Astrocyte (in vitro differentiated cells and primary cell): Measurements from ENCODE around the gene ARHGAP12. TPM values are rescaled to one million over a fixed set of nuclear protein-coding genes. Genes with fewer than 3 reads are reported as not detected.

ENCODE experiments used
- DNase-seq: peaks from one replicate; pipeline ENCODE4 v3.0.0-alpha.2; 2010; ENCODE audit warnings: low read depth
- FAIRE-seq: peaks from 2 replicates; lab custom pipeline; 2011; peaks lifted over from hg19 to GRCh38; lab: Jason Lieb, UNC
- H2AFZ ChIP-seq: 2 replicates; pipeline ENCODE4 v1.6.0; 2012; ENCODE audit warnings: low read depth, low read length, inconsistent platforms
- H3K27ac ChIP-seq: 2 replicates; pipeline ENCODE4 v1.5.1; 2011; ENCODE audit warnings: low read depth, low read length, inconsistent platforms
- H3K27me3 ChIP-seq: 2 replicates; pipeline ENCODE4 v1.6.0; 2011; ENCODE audit warnings: low read length, inconsistent platforms; ENCODE audit not compliant: insufficient read depth
- H3K36me3 ChIP-seq: 2 replicates; pipeline ENCODE4 v1.5.1; 2011; ENCODE audit warnings: low read length, inconsistent platforms; ENCODE audit not compliant: insufficient read depth
- H3K4me1 ChIP-seq: 2 replicates; pipeline ENCODE4 v1.5.1; 2011; ENCODE audit warnings: low read length, inconsistent platforms; ENCODE audit not compliant: insufficient read depth
- H3K4me2 ChIP-seq: 2 replicates; pipeline ENCODE4 v1.6.0; 2012; ENCODE audit warnings: low read length, inconsistent platforms
- H3K4me3 ChIP-seq: 2 replicates; pipeline ENCODE4 v1.5.1; 2011; ENCODE audit warnings: low read depth, mild to moderate bottlenecking, low read length, inconsistent platforms; ENCODE audit not compliant: insufficient read depth
- H3K79me2 ChIP-seq: 2 replicates; pipeline ENCODE4 v1.6.0; 2012; ENCODE audit warnings: mild to moderate bottlenecking, low read length, inconsistent platforms; ENCODE audit not compliant: insufficient read depth
- H3K9ac ChIP-seq: 2 replicates; pipeline ENCODE4 v1.6.0; 2012; ENCODE audit warnings: mild to moderate bottlenecking, low read length, inconsistent platforms
- H3K9me3 ChIP-seq: 2 replicates; pipeline ENCODE4 v1.5.1; 2012; ENCODE audit warnings: low read depth, mild to moderate bottlenecking, low read length, inconsistent platforms; ENCODE audit not compliant: insufficient read depth
- H4K20me1 ChIP-seq: 2 replicates; pipeline ENCODE4 v1.6.0; 2012; ENCODE audit warnings: low read length, inconsistent platforms; ENCODE audit not compliant: insufficient read depth
- H3K27ac Mint-ChIP-seq: one replicate; pipeline ENCODE4 v1.8.0; 2021; ENCODE audit warnings: mild to moderate bottlenecking, mixed read lengths; ENCODE audit not compliant: unreplicated experiment
- H3K27me3 Mint-ChIP-seq: one replicate; pipeline ENCODE4 v1.8.0; 2021; ENCODE audit warnings: low read depth, mixed read lengths; ENCODE audit not compliant: unreplicated experiment
- H3K36me3 Mint-ChIP-seq: one replicate; pipeline ENCODE4 v1.8.0; 2021; ENCODE audit warnings: low read depth, mixed read lengths; ENCODE audit not compliant: unreplicated experiment
- H3K4me1 Mint-ChIP-seq: one replicate; pipeline ENCODE4 v1.8.0; 2021; ENCODE audit warnings: low read depth, mixed read lengths; ENCODE audit not compliant: unreplicated experiment
- H3K4me3 Mint-ChIP-seq: one replicate; pipeline ENCODE4 v1.8.0; 2021; ENCODE audit warnings: mild to moderate bottlenecking, moderate library complexity, mixed read lengths; ENCODE audit not compliant: unreplicated experiment
- H3K9me3 Mint-ChIP-seq: one replicate; pipeline ENCODE4 v1.8.0; 2021; ENCODE audit warnings: mild to moderate bottlenecking, mixed read lengths; ENCODE audit not compliant: unreplicated experiment
- EZH2 ChIP-seq: IDR thresholded peaks from 2 replicates; pipeline ENCODE4 v1.6.1; 2012; ENCODE audit warnings: mild to moderate bottlenecking, low read length, inconsistent platforms; ENCODE audit not compliant: insufficient read depth
- total RNA-seq: library from RNA; stranded (reverse); gene quantifications from 2 replicates; pipeline ENCODE4 v1.2.1, GENCODE V29; 2021
- TF ChIP-seq, protein P1 (sequence below): IDR thresholded peaks from 2 replicates; pipeline ENCODE4 v1.5.1; 2011; ENCODE audit warnings: low read depth, mild to moderate bottlenecking, inconsistent platforms, low read length, moderate library complexity; ENCODE audit not compliant: insufficient read depth

The ARHGAP12 gene
- total RNA-seq, 1 donor from 2014 or later: 24.9 TPM

DNA sequence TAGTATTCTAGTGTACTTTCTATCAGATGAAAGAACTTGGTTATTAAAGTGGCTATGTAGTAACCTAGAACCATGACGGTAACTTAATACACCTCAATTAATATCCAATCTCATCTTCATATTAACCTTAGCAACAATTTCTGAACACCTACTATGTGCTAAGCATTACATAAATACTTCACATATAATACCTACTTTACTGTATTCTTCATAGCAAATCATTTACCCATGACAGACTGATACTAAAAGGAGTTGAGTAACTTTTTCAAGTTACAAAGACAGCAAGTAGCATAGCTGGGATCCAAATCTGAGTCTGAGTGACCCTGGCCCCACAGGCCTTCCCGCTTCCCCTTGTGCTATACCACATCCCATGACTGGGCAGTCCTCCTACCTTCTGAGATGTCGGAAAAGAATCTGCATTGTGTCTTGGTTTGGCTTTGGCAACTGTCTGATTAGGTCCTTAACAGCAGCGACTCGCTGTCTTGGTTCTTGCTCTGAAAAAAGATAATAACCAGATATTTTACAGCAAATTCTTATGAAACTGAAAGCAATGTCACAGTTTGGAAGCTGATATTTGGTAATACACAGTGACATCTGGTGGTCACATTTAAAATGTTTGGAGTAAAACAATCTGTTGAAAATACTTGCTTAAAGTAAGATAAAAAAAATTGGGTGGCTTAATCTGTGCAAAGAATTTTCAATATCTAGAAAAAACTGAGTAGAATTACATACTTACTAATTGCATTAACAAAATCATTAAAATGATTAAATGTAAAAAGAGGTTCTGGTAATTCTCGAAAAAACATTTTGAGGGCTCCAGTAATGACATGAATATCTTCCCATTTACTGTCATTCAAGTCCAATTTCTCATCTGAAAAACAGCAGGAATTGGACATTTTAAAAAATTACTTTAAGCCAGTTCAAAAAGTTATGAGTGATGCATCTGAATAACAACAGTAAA lies 120.1 kb downstream of the ARHGAP12 start:
- peak overlapping the region; percentile 41 for H3K27ac ChIP-seq
- DNase-seq: peak; percentile 59
- Mint-ChIP-seq H3K9me3 (no peaks in the 10 kb centered on the region), H3K4me1 (peaks cover 10% of the 10 kb centered on the region), H3K36me3 (peaks cover 4% of the 10 kb centered on the region), H3K27ac (peak overlapping the region; percentile 92), H3K27me3 (no peaks in the 10 kb centered on the region), H3K4me3 (peak overlapping the region; percentile 30)
- peak overlapping the region; percentile 63 for H3K9ac ChIP-seq
- no peaks in the 10 kb centered on the region for H3K79me2 ChIP-seq
- H3K36me3 ChIP-seq: peaks cover 6% of the 10 kb centered on the region
- H2AFZ ChIP-seq: peak overlapping the region; percentile 53
- no peaks in the 10 kb centered on the region for H3K27me3 ChIP-seq
- peak; percentile 91 for FAIRE-seq
- peak overlapping the region; percentile 25 for H3K4me3 ChIP-seq
- no peaks in the 10 kb centered on the region for H4K20me1 ChIP-seq
- H3K4me1 ChIP-seq: no peaks in the 10 kb centered on the region
- no peaks in the 10 kb centered on the region for H3K9me3 ChIP-seq
- peak overlapping the region; percentile 73 for H3K4me2 ChIP-seq
- no peak for TF ChIP-seq EZH2
- TF ChIP-seq, protein P1, sequence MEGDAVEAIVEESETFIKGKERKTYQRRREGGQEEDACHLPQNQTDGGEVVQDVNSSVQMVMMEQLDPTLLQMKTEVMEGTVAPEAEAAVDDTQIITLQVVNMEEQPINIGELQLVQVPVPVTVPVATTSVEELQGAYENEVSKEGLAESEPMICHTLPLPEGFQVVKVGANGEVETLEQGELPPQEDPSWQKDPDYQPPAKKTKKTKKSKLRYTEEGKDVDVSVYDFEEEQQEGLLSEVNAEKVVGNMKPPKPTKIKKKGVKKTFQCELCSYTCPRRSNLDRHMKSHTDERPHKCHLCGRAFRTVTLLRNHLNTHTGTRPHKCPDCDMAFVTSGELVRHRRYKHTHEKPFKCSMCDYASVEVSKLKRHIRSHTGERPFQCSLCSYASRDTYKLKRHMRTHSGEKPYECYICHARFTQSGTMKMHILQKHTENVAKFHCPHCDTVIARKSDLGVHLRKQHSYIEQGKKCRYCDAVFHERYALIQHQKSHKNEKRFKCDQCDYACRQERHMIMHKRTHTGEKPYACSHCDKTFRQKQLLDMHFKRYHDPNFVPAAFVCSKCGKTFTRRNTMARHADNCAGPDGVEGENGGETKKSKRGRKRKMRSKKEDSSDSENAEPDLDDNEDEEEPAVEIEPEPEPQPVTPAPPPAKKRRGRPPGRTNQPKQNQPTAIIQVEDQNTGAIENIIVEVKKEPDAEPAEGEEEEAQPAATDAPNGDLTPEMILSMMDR: peak; percentile 49

DNA sequence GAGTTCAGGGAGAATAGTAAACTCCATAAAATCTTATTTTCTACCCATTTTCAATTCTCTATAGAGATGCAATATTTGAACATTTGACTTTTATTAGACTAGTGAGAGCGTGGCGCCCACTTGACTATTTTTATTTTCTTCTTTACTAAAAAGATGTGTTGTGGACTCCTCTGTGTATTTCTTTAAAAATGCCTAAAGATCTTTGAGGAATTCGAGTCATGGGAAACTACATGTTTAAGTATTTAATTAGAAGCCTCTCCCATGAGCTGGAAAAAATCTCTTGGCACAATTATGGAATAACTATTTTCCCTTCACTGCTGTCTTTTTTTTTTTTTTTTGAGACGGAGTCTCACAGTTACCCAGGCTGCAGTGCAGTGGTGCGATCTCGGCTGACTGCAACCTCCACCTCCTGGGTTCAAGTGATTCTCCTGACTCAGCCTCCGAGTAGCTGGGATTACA lies 124.2 kb downstream of the ARHGAP12 start:
- no peak for TF ChIP-seq EZH2
- TF ChIP-seq, protein P1: no peak
- Histone ChIP-seq H4K20me1 (no peaks in the 10 kb centered on the region), H3K27ac (no peak overlapping the region), H3K4me3 (no peak overlapping the region), H3K27me3 (no peaks in the 10 kb centered on the region), H3K9ac (no peak overlapping the region), H3K9me3 (no peaks in the 10 kb centered on the region), H3K36me3 (peaks cover 2% of the 10 kb centered on the region), H2AFZ (no peak overlapping the region), H3K4me2 (no peak overlapping the region), H3K79me2 (no peaks in the 10 kb centered on the region), H3K4me1 (no peaks in the 10 kb centered on the region)
- no peaks in the 10 kb centered on the region for H3K9me3 Mint-ChIP-seq
- no peak overlapping the region for H3K27ac Mint-ChIP-seq
- peaks cover 4% of the 10 kb centered on the region for H3K36me3 Mint-ChIP-seq
- no peak overlapping the region for H3K4me3 Mint-ChIP-seq
- no peak for FAIRE-seq
- peaks cover 11% of the 10 kb centered on the region for H3K4me1 Mint-ChIP-seq
- peak; percentile 22 for DNase-seq
- H3K27me3 Mint-ChIP-seq: no peaks in the 10 kb centered on the region
